SIG-M5 treated with dmso at 0.1 percent for 504 hours (cell line): Measurements from ENCODE around the gene HNRNPA2B1.

Experiments
- DNase-seq: peaks from one replicate; lab custom pipeline; 2025; ENCODE audit not compliant: unreplicated experiment; lab: John Stamatoyannopoulos, UW

The HNRNPA2B1 gene

DNA sequence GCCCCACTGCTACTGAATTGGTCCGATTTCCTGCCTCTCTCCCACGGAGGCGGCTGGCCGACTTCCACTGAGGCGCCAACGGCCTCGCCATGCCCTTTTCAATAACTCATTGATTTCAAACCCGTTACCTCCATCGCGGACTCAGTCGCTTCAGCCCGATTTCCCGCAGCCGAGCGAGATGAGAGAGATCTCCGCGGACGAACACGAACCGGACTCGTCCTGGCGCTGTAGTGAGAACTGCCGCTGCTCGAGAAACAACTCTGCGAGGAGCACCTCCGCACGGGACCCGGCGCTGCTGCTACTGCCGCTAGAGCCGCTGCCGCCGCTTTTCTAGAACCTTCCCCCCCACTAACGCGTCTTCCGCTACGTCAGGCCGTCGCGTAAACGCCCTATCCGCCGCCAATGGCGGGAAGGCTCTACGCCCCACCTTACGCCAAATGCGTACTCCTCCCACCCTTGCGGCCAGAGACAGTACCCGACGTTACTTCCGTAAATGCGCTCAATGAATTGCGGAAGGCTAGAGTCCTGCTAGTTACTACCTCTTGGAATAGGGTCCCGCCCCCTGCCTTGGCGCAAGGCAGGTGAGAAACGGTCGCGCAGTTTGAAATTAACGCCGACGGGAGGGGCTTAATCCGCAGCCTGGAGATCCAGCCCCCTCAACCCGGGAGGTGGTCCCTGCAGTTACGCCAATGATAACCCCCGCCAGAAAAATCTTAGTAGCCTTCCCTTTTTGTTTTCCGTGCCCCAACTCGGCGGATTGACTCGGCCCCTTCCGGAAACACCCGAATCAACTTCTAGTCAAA lies at the start of gene HNRNPA2B1:
Gene HNRNPA2B1, minus strand, starts transcription at position 303 of the 803 bp plus-strand sequence. Its CDS starts 169 bp downstream, at position 134.
- peak; percentile 98 for DNase-seq

DNA sequence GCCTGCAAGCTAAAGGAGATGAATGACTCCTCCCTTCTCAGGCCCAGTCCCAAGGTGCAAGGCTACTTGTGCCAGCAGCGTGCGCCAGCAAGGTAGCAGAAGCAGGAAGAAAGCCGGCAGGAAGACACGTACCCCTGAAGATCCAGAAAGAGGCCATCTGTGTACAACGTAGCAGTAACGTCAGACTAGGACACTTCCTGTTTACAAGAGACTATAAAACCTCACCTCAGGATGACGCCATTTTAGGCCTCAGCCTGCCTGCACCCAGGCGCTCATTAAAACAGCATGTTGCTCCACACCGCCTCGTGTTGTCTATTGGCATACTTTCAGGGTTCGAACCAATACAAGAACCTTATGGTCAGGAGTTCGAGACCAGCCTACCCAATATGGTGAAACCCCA lies 49.7 kb upstream of the HNRNPA2B1 start:
- DNase-seq: no peak

DNA sequence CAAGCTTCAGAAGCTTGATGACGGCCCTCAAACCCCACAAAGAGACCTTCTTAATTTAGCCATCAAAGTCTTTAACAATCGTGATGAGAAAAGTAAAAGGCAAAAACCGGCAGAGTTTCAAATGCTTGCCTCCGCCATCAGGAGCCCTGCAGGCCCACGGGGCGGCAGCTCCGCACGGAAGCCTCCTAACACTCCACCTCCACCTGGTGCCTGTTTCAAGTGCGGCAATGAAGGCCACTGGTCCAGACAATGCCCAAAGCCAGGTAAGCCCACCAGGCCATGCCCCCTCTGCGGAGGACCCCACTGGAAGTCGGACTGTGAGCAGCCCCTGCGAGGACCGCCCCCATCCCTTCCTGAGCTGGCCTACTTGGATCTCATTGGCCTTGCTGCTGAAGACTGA lies 44.6 kb upstream of the HNRNPA2B1 start:
- no peak for DNase-seq

DNA sequence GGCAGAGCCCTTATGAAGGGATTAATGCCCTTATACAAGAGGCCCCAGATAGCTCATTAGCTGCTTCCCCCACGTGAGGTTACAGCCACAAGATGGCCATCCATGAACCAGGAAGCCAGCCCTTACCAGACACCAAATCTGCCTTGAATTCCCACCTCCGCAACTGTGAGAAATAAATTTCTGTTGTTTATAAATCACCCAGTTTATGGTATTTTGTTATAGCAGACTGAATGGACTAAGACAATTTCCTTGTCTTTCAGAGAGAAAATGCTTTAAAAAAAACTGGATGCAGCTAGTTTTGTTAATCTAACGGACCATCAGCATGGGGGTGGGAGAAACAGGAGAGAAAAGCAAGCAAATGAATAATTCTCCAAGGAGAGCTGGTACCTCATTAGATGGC lies 37.5 kb upstream of the HNRNPA2B1 start:
- peak; percentile 39 for DNase-seq

DNA sequence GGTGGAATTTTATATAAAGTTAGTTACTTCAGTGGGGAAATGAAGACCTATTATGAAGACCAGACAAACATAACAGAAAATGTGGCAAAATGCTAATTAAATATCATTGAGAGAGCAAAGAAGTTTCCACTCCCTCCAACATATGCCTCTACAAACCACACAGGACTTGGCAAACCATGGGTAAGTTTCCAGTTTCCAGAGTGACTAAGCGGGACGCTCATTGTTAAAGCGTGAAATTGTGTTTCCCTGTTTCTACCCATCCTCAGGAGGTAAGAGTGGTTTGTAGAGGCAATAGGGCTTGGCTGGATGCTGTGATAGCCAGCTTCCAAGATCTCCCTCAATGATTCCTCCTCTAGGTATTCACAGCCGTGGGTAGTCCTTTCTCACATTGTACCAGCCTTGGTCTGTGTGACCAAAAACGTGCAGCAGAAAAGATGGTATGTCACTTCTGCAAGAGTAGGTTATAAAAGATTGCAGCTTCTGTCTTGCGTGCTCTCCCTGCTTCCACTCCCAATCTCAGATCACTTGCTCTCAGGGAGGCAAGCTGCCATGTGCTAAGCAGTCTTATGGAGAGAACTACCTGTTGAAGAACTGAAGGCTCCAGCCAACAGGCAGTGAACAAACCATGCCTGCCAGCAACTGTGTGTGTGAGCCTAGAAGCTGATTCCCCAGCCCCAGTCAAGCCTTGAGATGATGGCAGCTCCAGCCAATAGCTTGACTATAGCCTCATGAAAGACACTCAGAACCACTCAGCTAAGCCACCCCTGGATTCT lies 36.7 kb upstream of the HNRNPA2B1 start:
- peak; percentile 82 for DNase-seq

DNA sequence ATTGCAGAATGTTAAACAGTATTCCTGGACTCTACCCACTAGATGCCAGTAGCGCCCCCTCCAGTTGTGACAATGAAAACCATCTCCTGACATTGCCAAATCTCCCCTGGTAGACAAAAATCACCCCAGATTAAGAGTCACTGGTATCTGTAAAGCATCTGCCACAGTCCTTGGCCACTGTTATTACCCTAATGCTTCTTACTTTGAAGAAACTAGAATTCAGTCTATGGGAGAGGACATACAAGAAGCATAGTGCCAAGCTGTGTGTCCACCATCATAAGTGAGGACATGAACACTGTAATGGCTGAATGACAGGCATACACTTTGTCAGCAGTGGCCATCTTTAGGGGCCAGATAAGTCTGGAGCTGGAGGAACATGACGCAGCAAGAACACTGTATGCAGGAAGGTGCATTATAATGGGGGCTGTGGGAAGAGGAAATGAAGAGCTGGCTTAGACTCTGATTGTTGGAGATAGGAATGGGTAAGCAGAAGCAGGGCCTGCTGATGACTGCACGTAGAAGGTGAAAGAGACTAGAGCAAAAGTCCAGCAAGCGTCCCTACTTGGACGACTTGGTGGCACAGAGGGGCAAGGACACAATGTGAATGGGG lies 33.5 kb upstream of the HNRNPA2B1 start:
- DNase-seq: peak; percentile 10

DNA sequence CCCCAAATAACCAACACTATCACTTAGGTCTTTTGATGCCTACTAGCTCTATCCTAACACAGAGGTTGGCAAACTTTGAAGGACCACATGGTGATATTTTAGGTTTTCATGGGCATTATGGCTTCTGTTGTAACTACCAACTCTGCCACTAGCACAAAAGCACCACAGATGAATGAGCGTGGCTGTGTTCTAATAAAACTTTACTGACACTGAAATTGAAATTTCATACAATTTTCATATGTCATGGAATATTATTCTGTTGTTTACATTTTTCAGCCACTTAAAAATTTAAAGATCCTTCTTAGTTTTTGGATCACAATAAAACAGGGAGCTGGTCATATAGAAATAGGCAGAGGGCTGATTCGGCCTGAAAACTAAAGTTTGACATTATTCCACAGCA lies 27.4 kb upstream of the HNRNPA2B1 start:
- DNase-seq: no peak

DNA sequence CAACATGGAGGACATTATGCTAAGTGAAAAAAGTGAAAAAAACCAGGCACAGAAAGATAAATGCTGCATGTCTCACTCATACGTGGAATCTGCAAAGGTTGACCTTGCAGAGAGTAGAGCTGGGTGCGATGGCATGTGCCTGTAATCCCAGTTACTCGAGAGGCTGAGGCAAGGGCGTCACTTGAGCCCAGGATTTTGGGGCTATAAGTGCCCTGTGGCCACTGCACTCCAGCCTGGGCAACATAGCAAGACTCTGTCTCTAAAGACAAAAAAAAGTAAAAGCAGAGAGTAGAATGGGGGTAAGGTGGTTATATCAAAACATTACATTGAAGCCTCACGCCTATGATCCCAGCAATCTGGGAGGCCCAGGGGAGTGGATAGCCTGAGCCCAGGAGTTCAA lies 23.8 kb upstream of the HNRNPA2B1 start:
- DNase-seq: no peak

DNA sequence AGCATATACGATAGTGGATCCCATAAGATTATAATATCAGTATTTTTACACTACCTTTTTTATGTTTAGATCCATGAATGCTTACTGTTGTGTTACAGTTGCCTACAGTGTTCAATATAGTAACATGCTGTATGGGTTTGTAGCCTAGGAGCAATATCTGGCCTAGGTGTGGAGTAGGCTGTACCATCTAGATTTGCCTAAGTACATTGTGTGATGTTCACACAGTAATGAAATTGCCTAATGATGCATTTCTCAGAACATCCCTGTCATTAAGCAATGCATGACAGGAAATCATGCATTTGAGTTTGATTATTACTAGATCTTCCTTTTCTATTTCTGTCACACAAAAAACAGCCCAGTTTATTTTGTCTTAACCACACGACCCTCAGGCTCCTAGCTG lies 15.5 kb upstream of the HNRNPA2B1 start:
- DNase-seq: no peak

DNA sequence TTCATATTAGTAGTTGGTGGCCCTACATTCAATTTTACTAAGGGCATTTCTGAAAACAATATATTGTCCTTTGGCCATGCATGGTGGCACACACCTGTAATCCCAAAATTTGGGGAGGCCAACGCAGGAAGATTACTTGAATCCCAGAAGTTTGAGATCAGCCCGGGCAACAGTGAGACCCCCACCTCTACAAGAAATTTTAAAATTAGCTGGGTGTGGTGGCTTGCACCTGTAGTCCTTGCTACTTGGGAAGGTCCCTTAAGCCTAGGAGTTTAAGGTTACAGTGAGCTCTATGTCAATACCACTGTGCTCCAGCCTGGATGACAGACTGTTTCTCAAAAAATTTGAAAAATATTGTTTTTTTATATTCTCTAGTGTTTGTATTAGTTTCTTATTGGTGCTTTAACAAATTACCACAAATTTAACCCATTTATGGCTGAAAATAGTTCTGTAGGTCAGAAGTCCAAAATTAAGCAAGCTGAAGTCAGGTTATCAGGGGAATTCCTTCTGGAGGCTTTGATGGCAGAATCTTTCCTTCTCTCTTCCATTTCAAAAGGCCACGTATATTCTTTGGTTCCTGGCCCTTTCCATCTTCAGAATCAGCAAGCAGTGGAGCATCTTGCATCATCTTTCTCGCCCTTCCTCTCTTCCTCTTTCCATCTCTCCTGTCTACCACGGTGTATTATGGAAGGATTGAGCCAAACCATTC lies 13.4 kb upstream of the HNRNPA2B1 start:
- DNase-seq: peak; percentile 52

DNA sequence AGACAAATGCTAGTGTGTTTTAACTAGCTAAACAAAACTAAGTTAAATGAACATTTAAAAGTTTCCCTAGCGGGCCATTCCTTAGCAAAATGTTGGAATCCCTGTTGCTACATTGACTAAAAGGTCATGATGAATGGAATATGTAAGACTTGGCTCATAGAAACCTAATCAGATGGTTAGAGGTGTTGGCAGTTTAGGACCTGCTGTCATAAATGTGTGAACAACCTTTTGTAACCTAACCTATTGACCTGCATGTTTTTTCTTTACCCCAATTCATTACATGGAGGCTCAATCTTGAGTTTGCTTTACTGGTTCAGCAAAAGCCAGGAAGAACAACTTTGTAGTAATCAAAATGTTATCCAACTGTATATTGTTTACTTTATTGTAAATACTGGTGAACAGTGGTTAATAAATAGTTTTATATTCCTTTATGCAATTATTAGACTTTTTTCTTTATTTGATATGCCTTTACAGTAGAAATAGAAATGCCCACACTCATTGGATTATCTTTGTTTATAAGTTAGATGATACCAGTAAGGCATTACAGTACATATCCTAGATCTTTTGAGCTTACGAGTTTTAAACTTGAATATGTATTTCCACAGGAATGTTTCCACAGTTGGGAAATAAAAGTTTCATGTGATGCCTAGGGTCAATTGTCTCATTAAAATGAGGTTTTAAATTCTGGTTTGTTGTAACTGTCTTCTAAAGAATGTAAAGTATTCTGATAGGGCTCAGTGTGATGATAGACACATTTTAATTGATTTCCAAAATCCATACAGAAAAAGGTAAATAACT lies 12.6 kb upstream of the HNRNPA2B1 start:
- no peak for DNase-seq

DNA sequence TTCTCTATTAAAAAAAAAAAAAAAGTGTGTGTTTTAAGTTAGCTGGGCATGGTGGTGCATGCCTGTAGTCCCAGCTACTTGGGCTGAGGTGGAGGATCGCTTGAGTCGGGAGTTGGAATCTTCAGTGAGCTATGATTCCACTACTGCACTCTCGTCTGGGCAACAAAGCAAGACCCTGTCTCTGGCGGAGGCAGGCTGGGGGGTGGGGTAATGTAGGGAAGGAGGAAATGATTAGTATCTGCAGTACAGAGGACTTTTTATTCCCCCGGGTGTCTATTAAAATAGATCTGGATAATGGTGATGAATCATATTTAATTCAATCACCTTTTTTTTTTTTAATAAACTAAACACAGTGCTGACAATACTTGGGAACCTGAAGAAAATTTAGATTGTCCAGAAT lies 7.5 kb upstream of the HNRNPA2B1 start:
- no peak for DNase-seq

DNA sequence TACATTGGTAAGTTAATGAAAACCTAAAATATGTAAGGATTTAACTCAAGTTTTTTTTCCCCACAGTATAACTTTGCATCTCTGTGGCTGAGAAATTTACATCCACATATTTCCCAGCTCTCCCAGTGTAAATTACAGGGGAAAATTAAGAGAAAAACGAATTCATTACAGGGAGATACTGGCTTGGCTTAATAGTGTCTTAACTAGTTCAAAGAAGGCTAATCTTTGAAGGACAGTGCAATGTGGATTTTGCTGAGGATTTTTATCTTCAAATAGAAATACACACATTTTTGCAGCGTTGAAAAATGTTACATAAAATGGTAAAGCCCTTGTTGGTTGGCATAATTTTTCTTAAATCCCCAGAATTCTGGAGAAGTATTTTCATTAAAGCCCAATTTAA lies 2.5 kb upstream of the HNRNPA2B1 start:
- no peak for DNase-seq

DNA sequence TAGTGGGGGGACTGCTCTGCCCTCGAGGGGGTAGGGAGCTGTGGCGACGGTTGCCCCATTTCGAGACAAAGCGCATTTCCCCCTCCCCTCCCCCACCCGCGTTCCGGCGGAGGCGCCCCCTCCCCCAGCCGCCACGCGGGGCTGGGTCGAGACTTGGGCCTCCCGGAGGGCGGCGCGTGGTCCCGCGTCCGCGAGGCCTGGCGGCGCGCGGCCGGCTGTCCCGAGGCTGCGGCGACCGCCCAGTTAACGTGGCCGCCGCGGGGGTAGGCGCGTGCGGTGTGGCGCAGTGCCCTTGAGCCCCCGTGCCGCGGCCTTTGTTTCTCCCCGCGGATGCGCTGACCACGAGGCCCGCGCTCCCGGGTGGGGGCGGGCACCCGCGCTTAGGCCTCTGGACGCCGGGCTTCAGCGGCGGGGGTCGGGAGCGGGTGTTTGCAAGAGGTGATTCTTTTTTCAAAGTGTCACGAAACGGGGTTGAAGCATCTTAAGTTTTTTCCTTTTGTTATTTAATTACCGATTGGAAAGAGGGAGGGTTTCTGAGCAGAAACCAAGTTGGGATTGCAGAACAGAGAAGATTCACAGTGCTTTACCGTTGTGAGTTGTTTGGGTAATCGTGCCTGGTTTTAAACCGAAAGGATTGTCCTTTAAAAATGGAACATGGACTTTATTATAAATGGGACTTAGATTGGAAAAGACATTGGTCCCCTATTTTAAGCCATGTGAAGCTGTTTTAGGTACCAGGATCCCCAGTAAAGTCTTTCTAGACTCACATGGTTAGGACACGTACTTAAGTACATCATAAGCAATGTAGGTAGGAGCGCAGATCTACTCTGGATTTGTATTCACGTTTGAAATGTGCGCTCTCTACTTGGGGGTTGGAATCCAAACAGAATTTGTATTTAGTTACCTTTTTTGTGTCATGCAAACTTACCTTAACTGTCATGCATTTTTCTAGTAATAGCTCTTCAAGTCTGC lies 1.8 kb upstream of the HNRNPA2B1 start:
- peak; percentile 74 for DNase-seq

DNA sequence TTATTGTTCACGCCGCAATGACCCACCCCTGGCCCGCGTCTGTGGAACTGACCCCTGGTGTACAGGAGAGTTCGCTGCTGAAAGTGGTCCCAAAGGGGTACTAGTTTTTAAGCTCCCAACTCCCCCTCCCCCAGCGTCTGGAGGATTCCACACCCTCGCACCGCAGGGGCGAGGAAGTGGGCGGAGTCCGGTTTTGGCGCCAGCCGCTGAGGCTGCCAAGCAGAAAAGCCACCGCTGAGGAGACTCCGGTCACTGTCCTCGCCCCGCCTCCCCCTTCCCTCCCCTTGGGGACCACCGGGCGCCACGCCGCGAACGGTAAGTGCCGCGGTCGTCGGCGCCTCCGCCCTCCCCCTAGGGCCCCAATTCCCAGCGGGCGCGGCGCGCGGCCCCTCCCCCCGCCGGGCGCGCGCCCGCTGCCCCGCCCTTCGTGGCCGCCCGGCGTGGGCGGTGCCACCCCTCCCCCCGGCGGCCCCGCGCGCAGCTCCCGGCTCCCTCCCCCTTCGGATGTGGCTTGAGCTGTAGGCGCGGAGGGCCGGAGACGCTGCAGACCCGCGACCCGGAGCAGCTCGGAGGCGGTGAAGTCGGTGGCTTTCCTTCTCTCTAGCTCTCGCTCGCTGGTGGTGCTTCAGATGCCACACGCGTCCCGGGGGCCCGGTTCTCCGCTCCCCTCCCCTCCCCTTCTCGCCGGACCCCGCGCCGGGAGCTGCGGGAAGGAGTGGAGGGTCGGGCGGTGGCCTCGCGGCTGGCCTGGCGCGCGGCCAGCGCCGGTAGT lies 887 bp upstream of the HNRNPA2B1 start, which contains the start of gene CBX3:
Gene CBX3, plus strand, starts transcription at position 499 of the 772 bp plus-strand sequence. CDS start 1,254 bp downstream, outside the sequence.
- peak; percentile 93 for DNase-seq

DNA sequence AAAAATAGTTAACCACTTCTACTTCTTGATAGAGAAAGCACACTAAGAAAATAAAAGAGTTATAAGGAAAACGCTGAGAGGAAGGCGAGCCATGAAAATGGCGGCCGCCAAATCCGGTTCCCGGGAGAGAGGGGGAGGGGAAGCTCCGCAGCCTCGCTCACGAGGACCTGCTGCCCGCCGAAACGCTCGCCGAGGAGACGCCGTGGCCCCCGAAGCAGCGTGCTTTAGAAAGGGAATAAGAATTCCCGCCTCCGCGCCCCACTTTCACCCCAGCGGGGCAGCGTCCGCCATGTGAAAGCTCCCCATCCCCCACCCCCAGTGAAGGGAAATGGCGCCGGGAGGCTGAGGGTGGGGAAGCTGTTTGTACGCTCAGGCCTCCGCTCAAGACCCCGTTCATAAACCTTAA lies 505 bp downstream of the HNRNPA2B1 start:
- peak; percentile 71 for DNase-seq

DNA sequence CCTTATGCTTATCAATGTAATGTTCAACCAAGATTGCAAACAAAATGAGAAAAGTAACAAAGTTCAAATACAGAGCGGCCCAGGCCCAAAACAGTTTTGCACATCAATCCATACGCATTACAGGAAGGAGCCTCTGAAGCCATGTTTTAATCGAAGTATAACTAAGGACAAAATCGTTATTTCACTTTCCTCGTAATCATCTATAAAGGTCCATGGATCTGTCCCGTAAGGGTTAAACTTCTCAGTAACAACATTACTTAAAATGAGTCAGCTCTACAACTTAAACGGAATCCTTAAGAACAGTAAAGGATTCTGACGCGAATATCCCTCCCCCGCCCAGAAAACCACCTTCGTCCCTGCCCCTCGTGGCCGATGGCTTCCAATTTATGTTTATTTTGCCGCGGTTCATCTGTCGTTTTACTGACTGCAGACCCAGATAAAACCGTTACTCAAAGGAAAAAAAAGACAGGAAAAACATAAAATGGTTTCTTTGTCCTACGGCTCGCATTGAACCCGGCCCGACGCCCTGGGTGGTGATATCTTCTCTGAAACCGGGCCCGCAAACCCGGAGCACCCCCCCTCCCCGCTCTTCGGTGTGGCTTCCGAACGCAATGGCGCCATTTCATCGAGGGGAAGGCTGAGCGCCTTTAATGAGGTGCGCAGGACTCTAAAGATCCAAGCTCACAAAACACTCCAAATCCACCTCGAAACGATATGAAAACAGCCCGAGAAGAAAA lies 1.1 kb downstream of the HNRNPA2B1 start:
- peak; percentile 65 for DNase-seq

DNA sequence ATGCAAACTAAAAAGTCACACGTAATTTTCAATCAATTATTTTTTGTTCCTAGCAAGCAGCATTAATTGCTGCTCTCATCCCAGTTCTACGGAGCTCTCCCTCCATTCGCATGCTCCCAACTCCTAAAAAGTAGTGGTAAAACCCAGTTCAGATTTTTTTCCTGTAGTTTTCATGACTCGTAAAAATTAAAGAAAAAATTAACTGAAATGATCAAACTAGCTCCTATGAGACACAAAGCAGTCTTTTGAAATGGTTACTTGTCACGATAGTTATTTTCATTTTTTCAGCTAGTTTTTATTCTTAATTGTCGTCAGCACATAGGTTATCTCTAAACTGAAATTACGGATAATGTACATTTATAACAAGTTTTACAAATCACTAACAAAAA lies 1.8 kb downstream of the HNRNPA2B1 start:
- no peak for DNase-seq
